GM19193 (cell line): Measurements from ENCODE around the gene PUS7L.

ENCODE experiments used
- POLR2A ChIP-seq: IDR thresholded peaks from 4 replicates; pipeline ENCODE4 v1.6.1; 2011; ENCODE audit not compliant: insufficient read depth, insufficient read length; ENCODE audit errors: extremely low read depth

The PUS7L gene

DNA sequence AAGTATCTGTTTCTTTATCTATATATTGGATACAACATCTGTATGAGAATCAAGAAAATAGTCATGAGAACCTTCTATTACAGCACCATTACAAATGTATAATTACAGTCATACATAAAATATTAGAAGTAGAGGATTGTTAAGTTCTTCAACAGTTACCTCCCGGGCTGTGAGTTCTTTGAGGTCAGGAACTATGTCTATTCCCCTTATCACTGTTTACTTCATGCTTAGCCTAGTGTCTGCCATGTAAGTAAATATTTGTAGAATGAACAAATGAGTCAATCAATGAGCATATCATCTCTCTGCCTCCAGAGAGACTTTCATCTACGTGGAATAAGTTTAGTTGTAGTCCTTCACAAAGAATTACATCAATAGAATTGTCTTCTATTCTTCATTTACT lies 47.2 kb downstream of the PUS7L start:
- TF ChIP-seq POLR2A = no peak

DNA sequence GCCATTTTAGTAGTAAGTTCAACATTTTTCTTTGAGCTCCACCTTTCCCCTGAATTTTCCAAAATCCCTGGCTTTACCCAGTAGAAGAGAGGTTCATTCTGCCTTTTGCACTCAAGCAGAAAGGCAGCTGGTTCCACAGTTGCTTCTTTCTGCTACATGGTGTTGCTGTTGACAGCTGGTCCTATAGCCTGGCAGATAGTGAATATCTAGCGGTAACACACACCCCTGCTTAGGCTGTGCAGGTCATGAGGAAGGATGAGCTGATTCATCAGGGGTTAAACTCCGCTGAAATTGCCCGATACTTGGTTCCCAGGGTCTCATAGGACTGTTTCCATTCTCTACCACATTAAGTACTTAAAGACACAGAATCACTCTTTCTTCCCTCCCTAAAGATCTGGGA lies 62.4 kb downstream of the PUS7L start:
- TF ChIP-seq POLR2A = no peak

DNA sequence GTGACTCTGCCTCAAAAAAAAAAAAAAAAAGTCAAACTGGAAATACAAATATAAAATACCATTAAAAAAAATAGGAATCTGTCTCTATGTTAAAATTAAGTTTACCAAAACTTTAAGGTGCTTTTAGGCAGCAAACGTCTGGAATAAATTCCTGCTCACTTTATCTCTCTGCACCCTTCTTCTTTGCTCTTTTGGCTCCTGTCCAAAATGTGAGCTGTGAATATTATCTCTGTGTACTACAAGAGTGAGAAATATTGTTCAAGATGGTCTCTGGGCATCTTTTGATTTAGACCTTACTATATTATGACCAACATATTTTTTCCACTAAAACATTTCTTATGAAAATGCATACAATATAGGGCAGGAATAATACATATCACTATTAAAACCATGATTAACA lies 63.7 kb downstream of the PUS7L start:
- no peak for TF ChIP-seq POLR2A

- TF ChIP-seq POLR2A = no peak
Measured at GRCh38 chr12:43692064-43692463, 66.5 kb downstream of the PUS7L start.

DNA sequence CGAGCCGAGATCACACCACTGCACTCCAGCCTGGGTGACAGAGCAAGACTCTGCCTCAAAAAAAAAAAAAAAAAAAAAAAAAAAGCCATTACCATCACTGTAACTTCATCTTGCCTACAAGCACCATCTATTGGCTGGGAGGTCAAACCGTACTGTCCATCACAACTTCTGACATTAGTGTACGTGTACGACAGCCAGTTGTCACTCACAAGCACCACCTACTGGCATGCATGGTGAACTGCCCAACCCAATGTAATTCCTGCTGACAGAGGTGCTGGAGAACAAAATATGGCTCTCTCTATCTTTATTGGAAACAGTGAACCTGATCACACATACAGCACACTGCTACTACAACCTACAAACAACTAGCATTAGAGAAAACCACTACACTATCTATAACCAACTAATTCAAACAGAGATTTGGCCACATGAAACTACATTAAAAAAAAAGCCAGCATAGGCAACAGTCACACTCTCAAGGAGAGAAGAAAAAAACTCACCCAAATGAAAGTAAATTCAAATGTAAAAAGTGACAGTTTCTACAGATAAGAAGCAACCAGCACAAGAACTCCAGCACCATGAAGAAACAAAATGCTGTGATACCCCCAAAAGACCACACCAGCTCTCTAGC lies 82.3 kb downstream of the PUS7L start:
- no peak for TF ChIP-seq POLR2A

- no peak for TF ChIP-seq POLR2A
Measured at GRCh38 chr12:43675048-43675904, 83.3 kb downstream of the PUS7L start.

- no peak for TF ChIP-seq POLR2A
Measured at GRCh38 chr12:43669373-43669772, 89.2 kb downstream of the PUS7L start.
